ENCODE results near the gene RAPSN.

DNA sequence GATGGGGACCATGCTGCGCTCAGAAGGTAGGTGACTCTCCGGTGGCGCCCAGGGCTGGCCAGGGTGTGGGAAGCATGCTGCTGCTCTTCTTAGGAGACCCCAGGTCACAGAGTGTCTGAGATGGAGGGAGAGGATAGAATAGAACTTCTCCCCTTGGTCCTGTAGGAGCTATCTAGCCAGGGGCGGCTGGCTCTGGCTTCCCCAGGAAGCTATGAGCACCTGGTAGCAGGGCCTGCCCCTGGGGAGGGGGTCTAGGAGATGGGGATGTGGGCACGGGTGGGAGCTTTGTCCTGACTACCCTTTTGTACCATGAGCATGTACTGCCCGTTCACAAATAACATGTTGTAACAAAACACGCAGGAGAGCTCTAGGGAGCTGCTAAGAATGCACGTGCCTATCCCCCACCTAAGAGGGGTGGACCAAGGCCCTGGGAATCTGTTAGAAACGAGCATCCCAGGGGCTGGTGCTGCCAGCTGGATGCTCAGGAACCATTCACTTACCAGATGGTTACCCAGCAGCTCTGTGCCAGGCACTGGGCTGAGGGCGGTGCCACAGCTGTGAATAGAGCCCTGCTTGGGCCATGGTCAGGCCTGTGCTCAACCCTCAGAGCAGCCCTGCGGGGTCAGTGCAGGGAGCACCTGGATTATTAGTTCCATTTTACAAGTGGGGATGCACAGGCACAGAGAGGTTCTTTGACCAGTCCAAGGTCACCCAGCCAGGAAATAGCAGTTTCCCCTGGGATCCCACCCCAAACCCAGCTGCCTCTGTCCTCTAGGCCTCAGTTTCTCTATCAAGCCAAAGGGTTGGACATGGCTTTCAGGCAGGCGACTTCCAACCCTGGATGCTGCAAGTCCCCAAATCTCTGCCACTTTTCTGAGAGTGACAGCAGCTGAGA, 38.3 kb downstream of the RAPSN start:
- no peak for TF ChIP-seq POLR2AphosphoS5 (IDR thresholded peaks at IDR 0.05)
- TF ChIP-seq, protein P1, sequence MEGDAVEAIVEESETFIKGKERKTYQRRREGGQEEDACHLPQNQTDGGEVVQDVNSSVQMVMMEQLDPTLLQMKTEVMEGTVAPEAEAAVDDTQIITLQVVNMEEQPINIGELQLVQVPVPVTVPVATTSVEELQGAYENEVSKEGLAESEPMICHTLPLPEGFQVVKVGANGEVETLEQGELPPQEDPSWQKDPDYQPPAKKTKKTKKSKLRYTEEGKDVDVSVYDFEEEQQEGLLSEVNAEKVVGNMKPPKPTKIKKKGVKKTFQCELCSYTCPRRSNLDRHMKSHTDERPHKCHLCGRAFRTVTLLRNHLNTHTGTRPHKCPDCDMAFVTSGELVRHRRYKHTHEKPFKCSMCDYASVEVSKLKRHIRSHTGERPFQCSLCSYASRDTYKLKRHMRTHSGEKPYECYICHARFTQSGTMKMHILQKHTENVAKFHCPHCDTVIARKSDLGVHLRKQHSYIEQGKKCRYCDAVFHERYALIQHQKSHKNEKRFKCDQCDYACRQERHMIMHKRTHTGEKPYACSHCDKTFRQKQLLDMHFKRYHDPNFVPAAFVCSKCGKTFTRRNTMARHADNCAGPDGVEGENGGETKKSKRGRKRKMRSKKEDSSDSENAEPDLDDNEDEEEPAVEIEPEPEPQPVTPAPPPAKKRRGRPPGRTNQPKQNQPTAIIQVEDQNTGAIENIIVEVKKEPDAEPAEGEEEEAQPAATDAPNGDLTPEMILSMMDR (IDR thresholded peaks at IDR 0.05): no peak
- no peak for TF ChIP-seq POLR2A (IDR thresholded peaks at IDR 0.05)
- no peak for TF ChIP-seq EP300 (IDR thresholded peaks at IDR 0.05; ENCODE audit: low read depth)

Measured in transverse colon (tissue), 4 donors.